DND-41 (cell line): ENCODE data around the gene MANSC1.

Source experiments
- ATAC-seq: fragments of 200-7000 bp; cut with Tn5 transposase; 3 replicates; pipeline ENCODE4 v1.9.1; 2021; ENCODE audit warnings: low read depth; ENCODE audit not compliant: insufficient read depth
- DNase-seq: peaks from one replicate; pipeline ENCODE4 v3.0.0-alpha.2; 2020
- H2AFZ ChIP-seq: 2 replicates; pipeline ENCODE4 v1.6.0; 2012; ENCODE audit warnings: low read depth, low read length
- H3K27ac ChIP-seq: 2 replicates; pipeline ENCODE4 v1.5.1; 2012; ENCODE audit warnings: low read length, inconsistent platforms
- H3K27me3 ChIP-seq: fragments of 200-600 bp; sonication (generic); 2 replicates; pipeline ENCODE4 v1.6.0; 2012; ENCODE audit warnings: low read length, mild to moderate bottlenecking, inconsistent platforms; ENCODE audit not compliant: insufficient read depth, poor library complexity
- H3K36me3 ChIP-seq: 2 replicates; pipeline ENCODE4 v1.5.1; 2012; ENCODE audit warnings: low read length, inconsistent platforms; ENCODE audit not compliant: insufficient read depth
- H3K4me1 ChIP-seq: 2 replicates; pipeline ENCODE4 v1.5.1; 2012; ENCODE audit warnings: mild to moderate bottlenecking, low read length; ENCODE audit not compliant: insufficient read depth
- H3K4me2 ChIP-seq: 2 replicates; pipeline ENCODE4 v1.6.0; 2012; ENCODE audit warnings: mild to moderate bottlenecking, moderate library complexity, low read length, inconsistent platforms; ENCODE audit not compliant: insufficient read depth
- H3K4me3 ChIP-seq, 2 experiments: fragments of 200-600 bp in 1 of 2; shearing (Covaris generic) in 1 of 2; 2 replicates each; pipeline ENCODE4 v1.5.1; 2012 to 2016; ENCODE audit warnings: inconsistent platforms in 2 of 2, low read length in 2 of 2, mild to moderate bottlenecking in 2 of 2, low read depth in 1 of 2, moderate library complexity in 1 of 2
- H3K79me2 ChIP-seq: 2 replicates; pipeline ENCODE4 v1.6.0; 2012; ENCODE audit warnings: low read length, inconsistent platforms; ENCODE audit not compliant: insufficient read depth
- H3K9ac ChIP-seq: 2 replicates; pipeline ENCODE4 v1.6.0; 2012; ENCODE audit warnings: low read depth, mild to moderate bottlenecking, inconsistent platforms, low read length, moderate library complexity
- H3K9me3 ChIP-seq: 2 replicates; pipeline ENCODE4 v1.5.1; 2012; ENCODE audit warnings: low read length, moderate library complexity, mild to moderate bottlenecking, inconsistent platforms; ENCODE audit not compliant: insufficient read depth, severe bottlenecking
- H4K20me1 ChIP-seq: 2 replicates; pipeline ENCODE4 v1.6.0; 2012; ENCODE audit warnings: low read length; ENCODE audit not compliant: insufficient read depth
- CTCF ChIP-seq: IDR thresholded peaks from 2 replicates; pipeline ENCODE4 v1.5.1; 2012; ENCODE audit warnings: borderline replicate concordance, low read length, moderate library complexity, mild to moderate bottlenecking; ENCODE audit not compliant: poor library complexity, severe bottlenecking; ENCODE audit errors: extremely low read depth
- EZH2 ChIP-seq: IDR thresholded peaks from 3 replicates; pipeline ENCODE4 v1.6.1; 2012; ENCODE audit warnings: borderline replicate concordance, low read depth, mild to moderate bottlenecking, moderate library complexity, low read length, inconsistent platforms; ENCODE audit not compliant: severe bottlenecking

The MANSC1 gene

GRCh38 chr12:12333407-12334366, 16.4 kb downstream of the MANSC1 start:
- peak; percentile 30 for DNase-seq
- no peak overlapping the region for H3K9ac ChIP-seq
- no peak overlapping the region for H3K4me3 ChIP-seq
- H3K27ac ChIP-seq: no peak overlapping the region
- H3K4me2 ChIP-seq: no peak overlapping the region
- TF ChIP-seq EZH2 (no peak), CTCF (no peak)
- no peaks in the 10 kb centered on the region for H4K20me1 ChIP-seq
- peak overlapping the region; percentile 42; the same call in 1 of the 2 replicates for H2AFZ ChIP-seq
- no peaks in the 10 kb centered on the region for H3K9me3 ChIP-seq
- H3K79me2 ChIP-seq: no peaks in the 10 kb centered on the region
- ATAC-seq: peak; percentile 65; the same call in 2 of the 3 replicates
- H3K27me3 ChIP-seq: peaks cover 2% of the 10 kb centered on the region
- H3K36me3 ChIP-seq: no peaks in the 10 kb centered on the region
- H3K4me1 ChIP-seq: peaks cover 13% of the 10 kb centered on the region; the same call in 1 of the 2 replicates

- Histone ChIP-seq H3K9me3 (no peaks in the 10 kb centered on the region), H4K20me1 (no peaks in the 10 kb centered on the region), H3K4me1 (peaks cover 16% of the 10 kb centered on the region), H3K27me3 (no peaks in the 10 kb centered on the region), H3K4me2 (no peak overlapping the region), H2AFZ (no peak overlapping the region), H3K36me3 (no peaks in the 10 kb centered on the region), H3K79me2 (no peaks in the 10 kb centered on the region), H3K4me3 (no peak overlapping the region), H3K9ac (no peak overlapping the region), H3K27ac (no peak overlapping the region)
- no peak for ATAC-seq
- no peak for TF ChIP-seq CTCF
- TF ChIP-seq EZH2: no peak
- DNase-seq: no peak
Measured at GRCh38 chr12:12331896-12332295, 18.1 kb downstream of the MANSC1 start.

- Histone ChIP-seq H3K4me1 (peaks cover 16% of the 10 kb centered on the region), H3K27me3 (no peaks in the 10 kb centered on the region), H3K4me3 (no peak overlapping the region), H3K9me3 (no peaks in the 10 kb centered on the region), H3K4me2 (no peak overlapping the region), H3K27ac (no peak overlapping the region), H2AFZ (no peak overlapping the region), H3K9ac (no peak overlapping the region), H3K36me3 (no peaks in the 10 kb centered on the region), H4K20me1 (no peaks in the 10 kb centered on the region), H3K79me2 (no peaks in the 10 kb centered on the region)
- no peak for TF ChIP-seq CTCF
- TF ChIP-seq EZH2: no peak
- DNase-seq (no peak), ATAC-seq (no peak)
Measured at GRCh38 chr12:12331244-12331771, 18.7 kb downstream of the MANSC1 start.
